22Rv1 (cell line): ENCODE data around the gene ACSF2.

Experiments
- CTCF ChIP-seq: fragments of 450-650 bp; IDR thresholded peaks from 2 replicates; pipeline ENCODE4 v1.5.1; 2017; ENCODE audit warnings: mild to moderate bottlenecking
- ZFX ChIP-seq: fragments of 450-650 bp; IDR thresholded peaks from 2 replicates; pipeline ENCODE4 v1.6.1; 2017; ENCODE audit warnings: antibody characterized with exemption, borderline replicate concordance

- TF ChIP-seq CTCF (no peak), ZFX (no peak)
Observed at GRCh38 chr17:50519141-50519834, 93.3 kb downstream of the ACSF2 start.
